GM18508 (cell line): ENCODE results near the gene DENND1C.
A peak's percentile ranks its signal among the peaks of the same experiment; 100 is the strongest.

Experiments
- ATAC-seq: cut with Tn5 transposase; IDR thresholded peaks from one replicate; pipeline ENCODE4 v1.9.1; 2021; ENCODE audit warnings: moderate number of reproducible peaks; ENCODE audit not compliant: insufficient read depth, unreplicated experiment

The DENND1C gene

GRCh38 chr19:6481541-6482342 lies at the start of gene DENND1C:
Gene DENND1C, minus strand, starts transcription at chr19:6481787. Its CDS starts 92 bp downstream, at chr19:6481695.
- no peak for ATAC-seq

GRCh38 chr19:6530386-6531162 lies 49.0 kb upstream of the DENND1C start, which contains the start of gene TNFSF9:
Gene TNFSF9, plus strand, starts transcription at chr19:6531026. Its CDS starts 11 bp downstream, at chr19:6531037.
- ATAC-seq, result no peak

- no peak for ATAC-seq
Observed at GRCh38 chr19:6529937-6530385, 48.4 kb upstream of the DENND1C start.

DNA sequence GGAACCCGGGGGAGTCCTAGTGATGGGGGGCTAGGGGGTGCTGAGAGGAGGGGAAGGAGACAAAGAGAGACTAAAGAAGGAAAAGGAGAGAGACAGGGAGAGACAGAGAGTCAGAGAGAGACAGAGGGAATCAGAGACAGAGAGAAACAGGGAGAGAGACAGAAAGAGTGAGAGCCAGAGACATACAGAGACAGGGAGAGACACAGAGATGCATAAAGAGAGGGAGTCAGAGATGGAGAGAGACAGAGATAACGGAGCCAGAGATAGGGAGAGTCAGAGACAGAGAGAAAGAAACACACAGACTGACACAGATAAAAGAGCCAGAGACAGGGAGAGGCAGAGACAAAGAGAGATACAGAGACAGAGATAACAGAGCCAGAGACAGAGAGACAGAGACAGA lies 47.8 kb upstream of the DENND1C start:
- ATAC-seq, result no peak

DNA sequence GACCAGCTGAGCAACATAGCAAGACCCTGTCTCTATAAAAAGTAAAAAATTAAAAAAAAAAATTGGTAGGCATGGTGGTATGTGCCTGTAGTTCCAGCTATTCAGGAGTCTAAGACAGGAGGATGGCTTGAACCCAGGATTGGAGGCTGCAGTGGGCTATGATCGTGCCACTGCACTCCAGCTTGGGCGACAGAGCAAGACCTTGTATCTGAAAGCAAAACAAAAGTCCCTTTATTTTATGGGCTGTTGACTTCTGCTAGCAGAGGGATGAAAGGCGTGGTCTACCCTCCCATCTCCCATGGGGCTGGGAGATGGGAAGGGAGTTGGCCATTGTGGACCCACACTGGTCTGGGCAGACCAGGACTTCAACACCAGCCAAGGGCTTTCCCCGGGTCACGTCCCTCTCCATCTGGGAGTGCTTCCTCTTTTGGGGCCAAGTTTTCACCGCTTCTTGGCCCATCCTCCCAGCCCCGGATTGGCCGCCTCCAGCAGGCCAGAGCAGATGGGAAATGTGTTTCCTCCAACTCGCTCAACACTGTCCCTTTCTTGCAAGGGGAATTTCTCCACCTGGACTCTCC lies 47.0 kb upstream of the DENND1C start:
- no peak for ATAC-seq

GRCh38 chr19:6527893-6528543 lies 46.4 kb upstream of the DENND1C start:
- no peak for ATAC-seq

DNA sequence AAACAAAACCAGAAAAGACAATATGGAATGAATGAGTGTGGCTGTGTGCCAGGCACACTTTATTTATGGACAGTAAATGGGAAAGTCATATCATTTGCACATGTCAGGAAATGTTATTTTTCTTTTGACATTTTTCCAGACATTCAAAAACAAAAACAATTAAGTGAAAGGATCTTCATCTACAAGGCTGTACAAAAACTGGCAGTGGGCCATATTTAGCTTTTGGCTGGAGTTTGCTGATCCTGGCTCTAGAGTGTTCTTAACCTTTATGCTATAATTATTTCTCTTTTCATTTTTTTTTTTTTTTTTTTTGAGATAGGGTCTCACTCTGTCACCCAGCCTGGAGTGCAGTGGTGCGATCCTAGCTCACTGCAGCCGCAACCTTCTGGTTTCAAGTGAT lies 42.7 kb upstream of the DENND1C start:
- ATAC-seq, result no peak

DNA sequence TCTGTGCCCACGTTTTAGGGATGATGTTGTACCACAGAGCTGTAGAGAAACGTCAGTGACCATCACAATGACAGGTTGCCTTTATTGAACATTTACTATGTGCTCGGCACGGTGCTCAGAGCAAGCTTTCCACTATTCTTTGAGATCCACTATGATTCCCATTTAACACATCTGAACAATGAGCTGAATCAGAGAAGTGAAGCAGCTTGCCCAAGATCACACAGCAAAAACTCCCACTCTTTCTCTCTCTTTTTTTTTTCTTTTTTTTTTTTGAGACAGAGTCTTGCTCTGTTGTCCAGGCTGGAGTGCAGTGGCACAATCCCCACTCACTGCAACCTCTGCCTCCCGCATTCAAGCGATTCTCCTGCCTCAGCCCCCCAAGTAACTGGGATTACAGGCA lies 41.1 kb upstream of the DENND1C start:
- no peak for ATAC-seq

GRCh38 chr19:6521718-6522646 lies 40.4 kb upstream of the DENND1C start:
- no peak for ATAC-seq

- no peak for ATAC-seq
Observed at GRCh38 chr19:6519289-6519688, 37.7 kb upstream of the DENND1C start.

GRCh38 chr19:6518145-6518911 lies 36.7 kb upstream of the DENND1C start:
- ATAC-seq, result no peak

GRCh38 chr19:6516659-6517291 lies 35.2 kb upstream of the DENND1C start:
- no peak for ATAC-seq

- peak; percentile 31 for ATAC-seq
Observed at GRCh38 chr19:6516018-6516658, 34.6 kb upstream of the DENND1C start.

- ATAC-seq, result no peak
Observed at GRCh38 chr19:6514926-6515544, 33.4 kb upstream of the DENND1C start.

DNA sequence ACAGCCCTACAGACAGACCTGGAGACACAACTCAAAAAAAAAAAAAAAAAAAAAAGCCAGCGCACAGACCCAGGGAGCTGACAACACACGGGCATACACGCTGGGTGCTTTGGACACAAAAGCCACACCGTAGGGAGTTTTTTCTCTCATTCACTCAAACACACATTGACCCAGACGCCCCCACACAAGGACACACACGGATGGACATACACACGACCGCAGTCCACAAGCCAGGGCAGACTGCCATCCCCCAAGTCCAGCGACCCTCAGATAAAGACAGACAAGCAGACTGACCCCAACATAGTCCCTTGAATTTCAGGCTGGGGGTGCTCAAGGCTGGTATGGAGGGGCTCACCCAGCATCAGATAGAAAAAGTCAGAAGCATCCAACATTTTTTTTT lies 32.5 kb upstream of the DENND1C start:
- ATAC-seq, result no peak

GRCh38 chr19:6510618-6511017 lies 29.0 kb upstream of the DENND1C start:
- ATAC-seq, result no peak
